ENCODE results near the gene TENM4. TPM values are rescaled to one million over a fixed set of nuclear protein-coding genes. Genes with fewer than 3 reads are reported as not detected.
"Not testable (repeated sequence)": the region's sequence is repeated elsewhere in the genome, so short reads cannot be mapped to it uniquely, and the experiment has no call there.

TENM4 gene
- polyA plus RNA-seq, 12 donors, result 6.1 to 12.6 (median 7.8) TPM; not detected in 1

GRCh38 chr11:79209540-79210266 is 231.1 kb downstream of the TENM4 start:
- DNase-seq, result no peak

GRCh38 chr11:79208126-79208525 is 232.7 kb downstream of the TENM4 start:
- DNase-seq, result no peak

GRCh38 chr11:79206951-79207350 is 233.9 kb downstream of the TENM4 start:
- DNase-seq, result no peak

GRCh38 chr11:79205786-79206185 is 235.0 kb downstream of the TENM4 start:
- DNase-seq, result no peak

GRCh38 chr11:79201677-79202347 is 239.0 kb downstream of the TENM4 start:
- no peak for DNase-seq

- no peak for DNase-seq
These were observed 240.3 kb downstream of the TENM4 start for GRCh38 chr11:79200398-79201070.

- no peak for DNase-seq
These were observed 241.0 kb downstream of the TENM4 start for GRCh38 chr11:79199729-79200354.

GRCh38 chr11:79198898-79199250 is 242.0 kb downstream of the TENM4 start:
- no peak for DNase-seq

GRCh38 chr11:79198203-79198897 is 242.5 kb downstream of the TENM4 start:
- no peak for DNase-seq

GRCh38 chr11:79196950-79197349 is 243.9 kb downstream of the TENM4 start:
- no peak for DNase-seq

- DNase-seq, result no peak
These were observed 245.6 kb downstream of the TENM4 start for GRCh38 chr11:79195209-79195608.

- DNase-seq, result no peak
These were observed 247.0 kb downstream of the TENM4 start for GRCh38 chr11:79193663-79194310.

- no peak for DNase-seq
These were observed 248.0 kb downstream of the TENM4 start for GRCh38 chr11:79192836-79193235.

GRCh38 chr11:79191716-79192115 is 249.1 kb downstream of the TENM4 start:
- DNase-seq, result not testable (repeated sequence)

GRCh38 chr11:79190553-79190952 is 250.3 kb downstream of the TENM4 start:
- DNase-seq, result not testable (repeated sequence)

- no peak for DNase-seq
These were observed 251.2 kb downstream of the TENM4 start for GRCh38 chr11:79189601-79190000.

- DNase-seq, result no peak
These were observed 251.8 kb downstream of the TENM4 start for GRCh38 chr11:79189055-79189454.

- no peak for DNase-seq
These were observed 254.2 kb downstream of the TENM4 start for GRCh38 chr11:79186669-79187068.

- no peak for DNase-seq
These were observed 255.5 kb downstream of the TENM4 start for GRCh38 chr11:79185351-79185750.

- DNase-seq, result no peak
These were observed 256.5 kb downstream of the TENM4 start for GRCh38 chr11:79184285-79184684.

GRCh38 chr11:79182794-79183193 is 258.0 kb downstream of the TENM4 start:
- DNase-seq, result no peak
